Uterus (tissue), 4 donors: ENCODE data around the gene BTK. TPM values are rescaled to one million over a fixed set of nuclear protein-coding genes. Genes with fewer than 3 reads are reported as not detected.
"Not testable (repeated sequence)": the region's sequence is repeated elsewhere in the genome, so short reads cannot be mapped to it uniquely, and the experiment has no call there.

Experiments
- DNase-seq, 2 donors: peaks; one replicate each; pipeline ENCODE4 v3.0.0-alpha.2; 2019 to 2020
- H3K27ac ChIP-seq, 2 donors: fragments of 200-600 bp; sonication (generic); 1 replicate in 1 of 2; 2 replicates in 1 of 2; pipeline ENCODE4 v1.5.1; 2016 to 2018
- H3K27me3 ChIP-seq, 2 donors: fragments of 200-600 bp; sonication (generic); one replicate each; pipeline ENCODE4 v1.5.1; 2018 to 2019; ENCODE audit warnings: control low read depth in 1 of 2
- H3K36me3 ChIP-seq, 2 donors: fragments of 200-600 bp; sonication (generic); one replicate each; pipeline ENCODE4 v1.5.1; 2019; ENCODE audit warnings: control low read depth in 1 of 2
- H3K4me1 ChIP-seq, 2 donors: fragments of 200-600 bp; sonication (generic); one replicate each; pipeline ENCODE4 v1.5.1; 2018 to 2019; ENCODE audit warnings: control low read depth in 1 of 2
- H3K4me3 ChIP-seq, 2 donors: fragments of 200-600 bp; sonication (generic); 1 replicate in 1 of 2; 2 replicates in 1 of 2; pipeline ENCODE4 v1.5.1; 2018 to 2019; ENCODE audit warnings: mild to moderate bottlenecking in 1 of 2
- H3K9me3 ChIP-seq, 2 donors: fragments of 200-600 bp; sonication (generic); one replicate each; pipeline ENCODE4 v1.5.1; 2019; ENCODE audit warnings: control low read depth in 1 of 2
- CTCF ChIP-seq, 4 experiments: fragments of 200-600 bp in 2 of 4; fragments of 450-650 bp in 2 of 4; sonication (generic) in 2 of 4; IDR thresholded peaks; one replicate each; pipeline ENCODE4 v1.5.1; 2016 to 2019; ENCODE audit warnings: antibody characterized with exemption in 4 of 4, mild to moderate bottlenecking in 2 of 4, moderate library complexity in 1 of 4
- POLR2A ChIP-seq, 2 donors: fragments of 450-650 bp; IDR thresholded peaks; one replicate each; pipeline ENCODE4 v1.6.1; 2016; ENCODE audit warnings: antibody characterized with exemption in 2 of 2, mild to moderate bottlenecking in 1 of 2, moderate library complexity in 1 of 2
- intact Hi-C: fragments of 100-400 bp; cut with DNase I; formaldehyde crosslinking; loops from one replicate; pipeline ENCODE4 v1.15.1; 2023; ENCODE audit warnings: low total_unique reads
- small RNA-seq: library from RNA; depleted of rRNA; stranded (forward); fragments of <200 nt; gene quantifications from one replicate; pipeline ENCODE3, GENCODE V24; 2016
- total RNA-seq, 4 donors: library from RNA; depleted of rRNA in 3 of 4; stranded (reverse); fragments of >200 nt in 3 of 4; gene quantifications; one replicate each; pipeline versions ENCODE4 v1.1.0 to v1.2.4, GENCODE V29; 2014 to 2023
- donor health status: DM: yes; HTN: yes; CAD: no.

BTK gene
- total RNA-seq, 4 donors from 2014 or later = 1.2 to 5.9 (median 2.5) TPM

GRCh38 chrX:101347859-101348451 lies 38.0 kb downstream of the BTK start:
- no peak for TF ChIP-seq POLR2A (IDR thresholded peaks at IDR 0.05)
- TF ChIP-seq CTCF (IDR thresholded peaks at IDR 0.05) = no peak
- no peaks in the 10 kb centered on the region for H3K9me3 ChIP-seq
- peak overlapping the region; percentile 55 to 61 for H3K4me3 ChIP-seq
- H3K27ac ChIP-seq = peak overlapping the region; percentile 87 to 94
- no peaks in the 10 kb centered on the region for H3K36me3 ChIP-seq
- H3K27me3 ChIP-seq = no peaks in the 10 kb centered on the region
- intact Hi-C loops = no loop called here
- DNase-seq = peak in 1 of 2 donors; percentile 13
- H3K4me1 ChIP-seq = no peaks in the 10 kb centered on the region

- intact Hi-C loops = no loop called here
Measured at GRCh38 chrX:101337776-101338271, 48.2 kb downstream of the BTK start.

GRCh38 chrX:101334310-101334709 lies 51.7 kb downstream of the BTK start:
- H3K27ac ChIP-seq, H3K27me3 ChIP-seq, intact Hi-C loops, DNase-seq, H3K9me3 ChIP-seq, H3K4me3 ChIP-seq, H3K4me1 ChIP-seq, H3K36me3 ChIP-seq: not testable (repeated sequence)

More at GRCh38 chrX:101337776-101338271, 48.2 kb downstream of the BTK start:
- H3K27me3 ChIP-seq = no peaks in the 10 kb centered on the region
- no peak for DNase-seq
- no peak overlapping the region for H3K27ac ChIP-seq
- no peaks in the 10 kb centered on the region for H3K4me1 ChIP-seq
- TF ChIP-seq CTCF (IDR thresholded peaks at IDR 0.05) = no peak
- TF ChIP-seq POLR2A (IDR thresholded peaks at IDR 0.05) = no peak
- H3K9me3 ChIP-seq = no peaks in the 10 kb centered on the region
- no peak overlapping the region for H3K4me3 ChIP-seq
- H3K36me3 ChIP-seq = no peaks in the 10 kb centered on the region

GRCh38 chrX:101326600-101326999 lies 59.4 kb downstream of the BTK start:
- H3K9me3 ChIP-seq, intact Hi-C loops, H3K4me3 ChIP-seq, H3K36me3 ChIP-seq, H3K4me1 ChIP-seq, DNase-seq, H3K27me3 ChIP-seq, H3K27ac ChIP-seq: not testable (repeated sequence)

GRCh38 chrX:101303790-101304189 lies 82.2 kb downstream of the BTK start:
- no peaks in the 10 kb centered on the region for H3K9me3 ChIP-seq
- H3K36me3 ChIP-seq = no peaks in the 10 kb centered on the region
- no peak overlapping the region for H3K27ac ChIP-seq
- intact Hi-C loops = no loop called here
- no peak overlapping the region for H3K4me3 ChIP-seq
- DNase-seq = no peak
- TF ChIP-seq POLR2A (IDR thresholded peaks at IDR 0.05) (no peak), CTCF (IDR thresholded peaks at IDR 0.05) (no peak)
- peaks cover 0 to 5% of the 10 kb centered on the region in 2 donors for H3K27me3 ChIP-seq
- H3K4me1 ChIP-seq = no peaks in the 10 kb centered on the region

Small RNA genes lying within 50 kb of the gene (small RNA-seq; reads per million reads assigned to genes)
- not detected for gene RNU6-934P

Other genes with a start within 250 kb of the BTK start
- 1 to 10 TPM in 1 of 4 donors, under 1 TPM in 2, not detected in 1; 0.29 to 4.7 (median 0.58) TPM for gene DRP2, start 166.4 kb downstream of the BTK start, total RNA-seq
- 1 to 10 TPM in 1 of 4 donors, not detected in 3; 1.2 TPM for gene TAF7L, start 94.9 kb downstream of the BTK start, total RNA-seq
- 10 to 100 TPM in 1 of 4 donors, 1 to 10 TPM in 1, not detected in 2; 7.0 to 11.0 TPM for gene TIMM8A, start 37.4 kb downstream of the BTK start, total RNA-seq
- 1,000 to 10,000 TPM in 3 of 4 donors, 100 to 1,000 TPM in 1; 279 to 2,120 (median 1,455) TPM for gene RPL36A, start 4.8 kb upstream of the BTK start, total RNA-seq
- 10 to 100 TPM; 13.2 to 30.2 (median 19.2) TPM for gene GLA, start 21.7 kb upstream of the BTK start, total RNA-seq
- gene HNRNPH2, start 22.0 kb upstream of the BTK start, total RNA-seq = 10 to 100 TPM; 22.0 to 87.2 (median 40.7) TPM
- gene ARMCX4, start 99.3 kb upstream of the BTK start, total RNA-seq = 10 to 100 TPM in 3 of 4 donors, 1 to 10 TPM in 1; 3.2 to 34.4 (median 23.0) TPM
- 10 to 100 TPM; 38.9 to 72.8 (median 42.1) TPM for gene ARMCX1, start 164.4 kb upstream of the BTK start, total RNA-seq
- 10 to 100 TPM in 3 of 4 donors, 1 to 10 TPM in 1; 5.1 to 43.6 (median 38.0) TPM for gene ARMCX6, start 231.8 kb upstream of the BTK start, total RNA-seq
- gene ARMCX3, start 237.0 kb upstream of the BTK start, total RNA-seq = 100 to 1,000 TPM in 1 of 4 donors, 10 to 100 TPM in 3; 35.1 to 116 (median 53.5) TPM